HG02623 (cell line): ENCODE measurements around the gene SNTB2.
"Not testable (repeated sequence)": the region's sequence is repeated elsewhere in the genome, so short reads cannot be mapped to it uniquely, and the experiment has no call there.

Source experiments
- ATAC-seq: cut with Tn5 transposase; IDR thresholded peaks from one replicate; pipeline ENCODE4 v1.9.1; 2021; ENCODE audit warnings: moderate library complexity; ENCODE audit not compliant: unreplicated experiment

SNTB2 gene

DNA sequence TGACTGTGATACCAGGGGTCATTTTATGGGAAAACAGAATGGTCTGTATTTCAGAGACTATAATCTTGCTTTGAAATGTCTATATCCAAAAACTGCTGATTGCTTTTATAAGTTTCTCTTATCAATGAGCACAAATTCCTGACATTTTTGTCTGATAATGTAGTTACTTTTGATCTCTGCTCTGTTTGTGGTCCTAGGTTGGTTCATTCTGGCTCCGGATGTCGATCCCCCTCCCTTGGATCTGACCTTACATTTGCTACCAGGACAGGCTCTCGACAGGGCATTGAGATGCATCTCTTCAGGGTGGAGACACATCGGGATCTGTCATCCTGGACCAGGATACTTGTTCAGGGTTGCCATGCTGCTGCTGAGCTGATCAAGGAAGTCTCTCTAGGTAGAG is 96.9 kb downstream of the SNTB2 start:
- no peak for ATAC-seq

DNA sequence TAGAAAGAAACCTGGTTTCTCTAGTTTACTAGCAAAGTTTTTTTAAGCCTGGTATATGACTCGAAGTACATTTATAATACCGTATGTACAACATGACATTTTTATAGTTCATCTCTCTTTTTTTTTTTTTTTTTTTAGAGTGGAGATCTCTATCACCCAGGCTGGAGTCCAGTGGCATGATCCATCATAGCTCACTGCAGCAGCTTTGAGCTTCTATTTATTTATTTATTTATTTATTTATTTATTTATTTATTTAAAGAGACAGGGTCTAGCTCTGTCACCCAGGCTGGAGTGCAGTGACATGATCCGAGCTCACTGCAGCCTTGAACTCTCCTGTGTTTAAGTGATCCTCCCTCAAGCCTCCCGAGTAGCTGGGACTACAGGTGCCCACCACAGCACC is 98.3 kb downstream of the SNTB2 start:
- no peak for ATAC-seq

DNA sequence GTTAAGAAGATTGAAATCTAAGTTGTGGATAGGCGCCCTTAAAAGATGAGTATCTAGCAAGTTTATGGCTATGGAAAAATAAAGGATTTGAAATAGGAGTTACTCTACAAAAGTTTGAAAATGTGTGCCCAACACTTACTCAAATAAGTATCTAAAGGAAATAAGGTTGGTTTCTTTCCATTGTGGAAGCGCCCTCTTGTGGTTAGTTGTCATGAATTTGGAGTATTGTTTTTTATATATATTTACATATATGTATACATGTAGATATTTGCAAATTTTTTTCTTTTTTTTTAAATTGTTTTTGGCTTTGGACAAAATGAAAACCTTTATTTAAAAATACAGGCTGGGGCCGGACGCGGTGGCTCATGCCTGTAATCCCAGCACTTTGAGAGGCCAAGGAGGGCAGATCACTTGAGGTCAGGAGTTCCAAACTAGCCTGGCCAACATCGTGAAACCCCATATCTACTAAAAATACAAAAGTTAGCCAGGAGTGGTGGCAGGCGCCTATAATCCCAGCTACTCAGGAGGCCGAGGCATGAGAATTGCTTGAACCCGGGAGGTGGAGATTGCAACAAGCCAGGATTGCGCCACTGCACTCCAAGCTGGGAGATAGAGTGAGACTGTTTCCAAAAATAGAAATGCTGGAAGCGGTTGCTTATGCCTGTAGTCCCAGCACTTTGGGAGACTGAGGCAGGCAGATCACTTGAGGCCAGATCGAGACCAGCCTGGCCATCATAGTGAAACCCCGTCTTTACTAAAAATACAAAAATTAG is 100.2 kb downstream of the SNTB2 start:
- ATAC-seq, result no peak

DNA sequence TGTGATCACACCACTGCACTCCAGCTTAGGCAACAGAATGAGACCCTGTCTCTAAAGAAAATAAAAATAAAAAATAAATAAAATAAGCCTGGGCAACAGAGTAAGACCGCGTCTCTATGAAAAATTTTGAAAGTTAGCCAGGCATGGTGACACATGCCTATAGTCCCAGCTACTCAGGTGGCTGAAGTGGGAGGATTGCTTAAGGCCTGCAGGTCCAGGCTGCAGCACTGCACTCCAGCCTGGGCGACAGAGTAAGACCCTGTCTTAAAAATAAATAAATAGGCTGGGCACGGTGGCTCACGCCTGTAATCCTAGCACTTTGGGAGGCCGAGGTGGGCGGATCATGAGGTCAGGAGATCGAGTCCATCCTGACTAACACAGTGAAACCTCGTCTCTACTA is 104.7 kb downstream of the SNTB2 start:
- not testable (repeated sequence) for ATAC-seq

DNA sequence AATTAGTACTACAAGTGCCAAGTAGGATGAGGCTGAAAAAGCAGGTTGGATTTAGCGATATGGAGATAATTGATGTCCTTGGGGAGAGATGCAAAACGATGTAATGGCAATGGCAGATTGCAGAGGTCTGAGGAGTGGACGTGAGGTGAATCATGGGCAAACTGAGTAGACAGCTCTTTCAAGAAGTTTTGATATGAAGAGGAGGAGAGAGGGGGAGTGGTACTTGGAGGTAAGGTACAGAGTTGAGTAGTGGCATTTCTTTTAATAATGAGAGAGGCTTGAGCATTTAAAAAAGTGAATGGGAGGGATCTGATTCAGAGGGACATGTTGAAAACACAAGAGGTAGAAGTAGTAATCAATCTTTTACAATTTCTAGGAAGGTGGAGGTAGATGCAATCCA is 106.4 kb downstream of the SNTB2 start:
- no peak for ATAC-seq

DNA sequence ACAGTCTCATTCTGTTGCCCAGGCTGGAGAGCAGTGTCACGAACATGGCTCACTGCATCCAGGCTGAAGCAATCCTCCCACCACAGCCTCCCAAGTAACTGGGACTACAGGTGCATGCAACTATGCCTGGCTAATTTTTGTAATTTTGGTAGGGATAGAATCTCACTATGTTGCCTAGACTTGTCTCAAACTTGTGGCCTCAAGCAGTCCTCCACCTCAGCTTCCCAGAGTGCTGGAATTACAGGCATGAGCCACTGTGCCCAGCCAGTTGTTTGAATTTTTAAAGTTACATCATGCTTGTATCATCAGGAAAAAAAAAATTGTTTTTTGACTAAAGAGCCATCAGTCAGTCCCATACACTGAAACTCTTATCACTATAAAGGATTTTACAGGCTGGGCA is 107.1 kb downstream of the SNTB2 start:
- no peak for ATAC-seq

DNA sequence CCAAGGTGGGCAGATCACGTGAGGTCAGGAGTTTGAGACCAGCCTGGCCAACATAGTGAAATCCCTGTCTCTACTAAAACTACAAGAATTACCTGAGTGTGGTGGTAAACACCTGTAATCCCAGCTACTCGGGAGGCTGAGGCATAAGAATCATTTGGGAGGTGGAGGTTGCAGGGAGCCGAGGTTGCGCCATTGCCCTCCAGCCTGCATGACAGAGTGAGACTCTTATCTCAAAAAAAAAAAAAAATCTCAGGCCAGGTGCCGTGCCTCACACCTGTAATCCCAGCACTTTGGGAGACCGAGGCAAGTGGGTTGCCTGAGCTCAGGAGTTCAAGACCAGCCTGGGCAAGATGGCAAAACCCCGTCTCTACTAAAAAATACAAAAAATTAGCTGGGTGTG is 109.8 kb downstream of the SNTB2 start:
- not testable (repeated sequence) for ATAC-seq

DNA sequence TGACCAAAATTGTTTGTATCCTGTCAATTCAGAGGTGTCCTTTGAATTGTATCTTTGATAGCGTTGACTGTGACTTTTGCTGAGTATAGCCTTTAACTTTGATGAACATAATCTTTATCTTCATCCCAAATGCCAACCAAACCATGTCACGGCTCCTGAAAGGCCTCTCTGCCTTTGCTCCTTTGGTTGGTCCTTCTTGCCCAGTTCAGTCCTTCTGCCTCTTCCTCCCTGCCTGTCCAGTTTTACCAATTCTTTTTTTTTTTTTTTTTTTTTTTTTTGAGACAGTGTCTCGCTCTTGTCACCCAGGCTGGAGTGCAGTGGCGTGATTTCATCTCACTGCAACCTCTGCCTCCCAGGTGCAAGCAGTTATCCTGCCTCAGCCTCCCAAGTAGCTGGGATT is 111.3 kb downstream of the SNTB2 start:
- no peak for ATAC-seq

DNA sequence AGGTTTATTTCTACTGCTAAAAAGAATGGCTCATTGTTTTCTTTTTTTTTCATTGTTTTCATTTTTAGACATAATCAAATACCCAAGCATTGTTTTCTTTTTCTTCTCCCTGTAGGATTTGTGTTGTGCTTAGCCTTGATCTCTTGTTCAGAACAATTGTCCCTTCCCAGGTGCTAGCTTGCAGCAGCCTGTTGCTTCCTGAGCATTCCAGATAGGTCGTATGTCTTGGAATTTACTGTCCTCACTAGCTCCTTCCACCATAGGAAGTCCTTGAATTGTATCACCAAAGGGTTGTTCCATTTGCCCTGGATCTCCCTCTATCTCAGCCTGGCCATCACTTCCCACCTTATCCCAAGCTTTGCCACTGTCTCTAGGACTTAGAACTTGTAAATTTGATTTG is 114.2 kb downstream of the SNTB2 start:
- no peak for ATAC-seq

DNA sequence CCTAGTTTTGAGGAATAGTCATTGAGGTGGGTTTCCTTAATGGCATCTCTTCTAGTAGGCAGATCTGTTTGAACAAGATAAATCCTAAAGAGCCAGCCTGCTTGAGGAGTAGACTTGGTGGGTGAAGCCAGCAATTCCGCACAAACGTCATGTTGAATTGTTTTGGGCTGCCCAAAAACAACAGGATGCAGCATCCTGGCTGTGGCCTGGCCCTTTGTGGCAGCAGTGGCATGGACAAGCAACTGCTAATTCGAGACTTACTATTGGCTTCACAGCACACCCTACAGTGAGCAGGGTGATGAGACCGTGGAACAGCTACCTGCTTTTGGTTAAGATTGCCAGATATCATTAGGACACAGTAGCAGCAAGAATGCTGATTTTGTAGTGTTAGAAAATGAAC is 114.9 kb downstream of the SNTB2 start:
- no peak for ATAC-seq

DNA sequence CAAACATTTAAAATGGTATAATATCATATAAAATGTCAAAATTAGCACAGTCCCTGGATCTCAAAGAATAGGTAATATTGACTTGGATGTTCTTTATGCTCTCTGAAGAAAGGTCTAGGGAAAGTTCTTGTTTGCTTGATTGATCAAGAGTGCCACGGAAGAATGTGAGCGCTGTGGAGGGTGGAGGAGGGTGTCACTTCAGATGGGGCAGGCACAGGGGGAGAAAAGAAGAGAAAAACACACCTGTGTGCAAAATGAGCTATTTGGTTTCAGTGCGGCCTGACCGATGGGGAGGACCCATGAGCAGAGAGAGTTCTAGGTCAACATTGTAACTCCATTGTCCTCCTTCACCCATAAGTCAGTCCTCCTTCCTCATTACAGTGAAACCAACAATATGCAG is 115.3 kb downstream of the SNTB2 start:
- no peak for ATAC-seq

DNA sequence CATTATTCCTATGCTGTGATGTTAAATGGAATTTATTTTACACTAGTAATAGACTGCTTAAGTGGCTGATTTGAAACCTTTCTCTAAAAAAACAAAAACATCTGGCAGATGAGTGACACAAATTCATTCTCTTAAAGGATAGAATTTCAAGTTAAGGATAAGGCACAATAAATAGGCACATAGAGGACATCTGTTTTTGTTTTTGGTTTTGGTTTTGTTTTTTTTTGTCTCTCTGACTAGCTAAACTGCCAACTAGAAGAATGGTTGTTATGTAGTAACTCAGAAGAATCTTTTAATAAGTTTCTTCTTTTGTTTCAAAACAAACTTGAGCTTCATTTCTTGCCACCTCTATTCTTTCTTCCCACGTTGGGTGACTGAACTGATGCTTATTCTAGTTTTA is 119.1 kb downstream of the SNTB2 start:
- ATAC-seq, result no peak

DNA sequence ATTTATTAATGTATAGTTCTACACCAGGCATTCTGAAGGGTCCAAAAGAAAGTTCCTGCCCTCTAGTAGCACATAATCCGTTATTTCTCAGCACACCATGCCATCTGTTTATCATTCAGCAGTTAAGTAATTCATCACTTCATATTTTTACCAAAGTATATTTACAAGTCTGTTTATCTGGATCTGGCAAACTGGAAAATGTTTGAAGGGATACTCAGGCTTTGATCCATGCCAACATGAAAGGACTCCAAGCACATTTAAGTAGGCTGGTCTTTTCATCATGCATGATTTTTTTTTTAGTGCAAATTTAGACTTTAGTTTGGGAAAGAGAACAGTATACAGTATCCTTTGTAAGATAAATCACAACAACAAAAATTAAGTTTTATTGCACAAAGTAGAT is 120.1 kb downstream of the SNTB2 start:
- ATAC-seq, result no peak

DNA sequence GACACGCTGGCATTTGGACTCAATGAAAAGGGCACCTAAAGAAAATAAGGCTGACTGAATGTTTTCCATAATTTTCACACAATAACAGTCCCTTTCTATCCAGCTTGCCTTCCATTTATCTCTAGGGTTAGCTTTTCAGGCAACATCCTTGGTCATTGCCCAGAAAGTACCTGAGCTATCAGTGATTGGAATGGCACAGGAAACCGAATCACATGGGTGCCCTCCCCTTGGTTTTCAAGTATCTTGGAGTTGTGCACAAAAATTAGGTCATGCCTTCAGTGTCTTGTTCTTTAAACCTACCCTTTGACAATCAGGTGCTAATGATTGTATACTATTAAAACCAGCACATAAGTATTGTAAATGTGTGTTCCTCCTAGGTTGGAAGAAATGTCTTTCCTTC is 120.9 kb downstream of the SNTB2 start:
- ATAC-seq, result no peak

DNA sequence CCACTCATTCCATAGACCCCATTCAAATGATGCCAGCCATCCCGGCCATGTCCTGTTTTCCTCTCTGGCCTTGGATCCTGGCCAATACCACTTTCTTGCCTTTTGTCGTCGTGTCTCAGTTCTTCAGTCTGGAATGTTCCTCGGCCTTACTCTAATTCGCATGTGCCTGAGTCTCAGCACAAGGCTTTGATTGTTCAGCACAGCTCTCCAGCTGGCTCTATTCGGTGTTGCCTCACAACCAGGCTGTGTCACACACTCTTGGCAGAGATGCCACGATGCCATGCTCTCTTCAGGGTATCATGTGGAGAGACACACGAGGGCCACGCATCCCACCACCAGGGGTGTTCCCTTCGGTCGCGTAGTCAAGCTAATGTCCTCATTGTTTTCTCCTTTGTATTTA is 122.4 kb downstream of the SNTB2 start:
- no peak for ATAC-seq

DNA sequence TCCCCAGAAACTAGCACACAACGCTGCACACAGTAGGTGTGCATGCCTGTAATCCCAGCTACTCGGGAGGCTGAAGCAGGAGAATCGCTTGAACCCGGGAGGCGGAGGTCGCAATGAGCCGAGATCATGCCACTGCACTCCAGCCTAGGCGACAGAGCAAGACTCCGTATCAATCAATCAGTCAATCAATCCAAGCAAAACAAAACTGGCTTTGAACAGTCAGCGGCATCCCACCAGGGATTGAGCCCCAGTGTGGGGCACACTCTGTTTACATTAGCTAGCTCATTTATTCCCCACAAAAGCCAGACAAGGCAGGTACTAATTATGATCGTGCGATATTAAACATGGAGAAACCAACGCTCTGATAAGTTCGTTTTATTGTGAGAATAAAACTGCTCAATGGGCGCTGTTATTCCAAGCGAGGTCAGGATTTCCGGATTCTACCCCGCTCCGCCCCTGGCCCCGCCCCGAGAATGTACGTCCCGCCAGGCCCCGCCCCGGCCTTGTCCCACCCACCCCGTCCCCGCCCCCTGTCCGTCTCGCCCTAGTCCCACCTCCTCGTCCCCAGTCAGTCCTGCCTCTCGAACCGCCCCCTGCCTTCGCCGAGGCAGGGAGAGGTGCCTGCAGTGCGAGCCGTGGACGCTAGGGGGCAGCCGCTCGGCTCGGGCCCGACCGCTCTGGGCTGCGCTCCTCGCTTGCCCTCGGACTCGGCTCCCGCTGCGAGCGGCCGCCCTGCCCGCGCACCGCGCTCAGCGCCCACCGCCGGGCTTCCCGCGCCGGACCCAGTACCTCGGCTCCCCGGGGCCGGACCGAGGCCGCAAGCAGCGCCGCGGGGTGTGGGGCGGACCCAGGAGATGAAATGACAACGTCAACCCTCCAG is 123.9 kb downstream of the SNTB2 start, which contains the start of gene VPS4A:
Gene VPS4A, plus strand, starts transcription at position 698 of the 880 bp plus-strand sequence. Its CDS starts 162 bp downstream, at position 860.
- ATAC-seq, result peak; percentile 92

DNA sequence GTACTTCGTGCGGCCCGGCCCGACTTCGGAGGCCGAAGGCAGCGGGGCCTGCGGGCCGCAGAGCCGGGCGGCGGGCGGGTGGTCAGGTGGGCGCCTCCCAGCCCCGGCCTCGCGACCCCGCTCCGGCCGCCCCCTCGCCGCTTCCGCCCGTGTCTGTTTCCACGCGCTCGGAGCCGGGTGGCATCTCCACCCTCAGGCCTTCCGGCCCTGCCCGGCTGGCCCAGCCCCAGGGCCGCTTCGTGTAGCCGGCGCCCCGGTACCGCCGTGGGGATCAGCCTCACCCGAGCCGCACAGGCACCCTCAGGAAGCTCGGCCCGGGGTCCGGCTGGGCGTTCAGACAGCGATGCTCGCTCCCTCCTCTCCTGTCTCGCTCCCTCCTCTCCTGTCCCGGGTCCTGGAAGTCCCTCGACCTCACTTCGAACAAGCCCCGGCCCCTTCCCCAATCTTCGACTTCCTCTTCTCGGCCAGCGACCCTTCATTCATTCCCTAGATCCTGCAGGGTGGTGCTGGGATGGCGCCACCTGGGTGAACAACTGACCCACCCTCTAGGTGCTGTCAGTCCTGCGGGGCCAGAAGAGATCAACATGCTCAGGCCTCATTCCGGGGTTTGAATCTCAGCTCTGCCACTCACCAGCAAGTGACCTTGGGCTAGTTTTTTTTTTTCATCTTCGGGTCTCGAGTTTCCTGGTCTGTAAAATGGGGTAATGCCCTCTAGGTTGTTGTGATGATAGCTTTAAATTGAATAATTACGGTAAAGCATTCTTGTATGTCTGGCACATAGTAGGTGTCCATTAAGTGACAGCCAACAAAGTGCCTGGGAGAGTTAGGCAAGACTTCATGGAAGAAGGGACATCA is 124.8 kb downstream of the SNTB2 start:
- peak; percentile 46 for ATAC-seq

DNA sequence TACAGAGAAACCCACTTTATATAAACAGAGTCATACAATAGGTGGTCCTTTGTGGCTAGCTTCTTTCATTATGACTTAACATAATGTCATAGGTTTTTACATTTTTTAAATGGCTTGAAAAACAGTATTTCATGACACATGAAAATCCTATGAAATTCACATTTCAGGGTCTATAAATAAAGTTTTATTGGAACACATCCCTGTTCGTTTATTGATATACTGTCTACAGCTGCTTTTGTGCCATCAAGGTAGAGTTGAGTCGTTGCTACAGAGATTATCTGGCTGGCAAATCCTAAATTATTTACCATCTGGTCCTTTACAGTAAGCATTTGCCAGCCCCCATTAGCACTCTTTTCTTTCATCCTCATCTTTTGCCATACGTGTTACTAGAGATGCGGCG is 126.5 kb downstream of the SNTB2 start:
- no peak for ATAC-seq

DNA sequence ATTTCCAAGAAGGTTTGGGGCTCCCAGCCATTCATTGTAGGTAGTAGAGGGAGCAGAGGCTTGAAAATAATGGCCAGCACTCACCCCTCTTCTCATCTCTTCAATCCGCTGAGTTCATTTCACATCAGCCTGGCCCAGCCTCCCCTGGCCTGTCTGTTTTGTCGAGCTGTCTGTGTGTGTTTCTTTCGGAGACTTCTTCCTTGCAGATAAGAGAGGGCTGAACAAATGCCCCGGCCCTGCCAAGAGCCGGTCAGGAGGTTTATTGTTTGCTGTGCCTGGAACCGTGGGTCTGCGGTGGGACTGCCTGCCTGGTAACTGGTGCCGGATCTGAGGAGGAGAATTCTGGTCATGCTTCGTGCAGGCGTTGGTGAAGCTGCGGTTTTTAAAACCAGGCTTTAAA is 127.6 kb downstream of the SNTB2 start:
- ATAC-seq, result no peak

DNA sequence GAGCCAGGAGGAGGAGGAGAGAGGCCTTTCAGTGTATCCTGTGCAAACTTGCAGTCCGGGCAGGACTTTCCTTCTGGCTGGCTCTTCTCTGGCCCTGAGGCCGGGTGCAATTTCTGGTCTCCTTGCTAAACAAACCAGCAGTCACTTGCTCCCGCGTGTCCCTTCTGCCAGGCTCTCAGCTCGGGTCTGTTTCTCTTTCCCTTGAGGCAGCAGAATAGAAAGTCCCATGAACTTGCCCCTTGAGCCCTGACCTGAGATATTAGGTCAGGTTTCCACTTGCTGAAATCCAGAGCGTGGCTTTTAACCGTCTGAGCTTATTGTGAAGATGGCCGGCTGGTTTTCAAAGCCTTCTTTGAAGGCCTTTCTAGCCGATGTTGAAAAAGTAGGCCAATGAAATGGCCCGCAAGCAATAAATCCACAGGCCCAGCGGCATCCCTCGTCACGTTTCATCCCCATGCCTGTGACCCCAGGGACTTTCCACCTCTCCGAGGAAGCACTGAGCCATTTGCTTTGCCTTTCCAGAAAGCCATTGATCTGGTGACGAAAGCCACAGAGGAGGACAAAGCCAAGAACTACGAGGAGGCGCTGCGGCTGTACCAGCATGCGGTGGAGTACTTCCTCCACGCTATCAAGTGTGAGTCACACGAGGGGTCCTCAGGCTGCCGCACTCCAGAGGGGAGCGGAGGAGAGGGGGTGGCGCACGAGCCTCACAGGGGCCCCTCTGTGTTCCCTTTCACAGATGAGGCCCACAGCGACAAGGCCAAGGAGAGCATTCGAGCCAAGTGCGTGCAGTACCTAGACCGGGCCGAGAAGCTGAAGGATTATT is 128.7 kb downstream of the SNTB2 start:
- no peak for ATAC-seq
